A549 (cell line): ENCODE results near the gene AVPI1.

Source experiments
- EHF ChIP-seq: fragments of 250-450 bp; sonication (Bioruptor Pico); IDR thresholded peaks from 2 replicates; pipeline ENCODE4 v1.5.0; 2020; ENCODE audit warnings: mild to moderate bottlenecking
- TFCP2L1 ChIP-seq: fragments of 250-450 bp; sonication (Bioruptor Pico); IDR thresholded peaks from 2 replicates; pipeline ENCODE4 v1.5.0; 2021; ENCODE audit warnings: mild to moderate bottlenecking

DNA sequence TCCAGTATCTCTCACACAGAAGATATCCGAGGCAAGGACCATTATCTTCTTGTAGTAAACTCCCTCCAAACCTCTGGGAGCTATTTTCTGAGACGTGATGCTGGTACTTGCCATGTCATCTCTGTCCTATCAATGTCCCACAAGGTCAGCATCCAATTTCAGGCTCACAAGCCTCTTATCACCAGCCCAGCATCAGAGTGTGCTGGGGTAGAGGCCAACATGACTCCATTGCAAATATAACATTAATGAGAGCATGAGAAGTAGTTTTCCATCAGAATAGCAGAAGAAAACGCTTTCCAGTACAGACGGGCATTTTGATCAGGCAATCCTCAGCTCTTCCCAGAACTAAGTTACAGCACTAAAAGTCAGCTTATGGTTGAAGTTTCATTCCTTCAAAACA, 59.3 kb downstream of the AVPI1 start:
- TF ChIP-seq EHF (CRISPR knock-in tag), result no peak
- no peak for TF ChIP-seq TFCP2L1
